ENCODE results near the gene OR2AE1. TPM values are rescaled to one million over a fixed set of nuclear protein-coding genes. Genes with fewer than 3 reads are reported as not detected.
"Not testable (repeated sequence)": the region's sequence is repeated elsewhere in the genome, so short reads cannot be mapped to it uniquely, and the experiment has no call there.

OR2AE1 gene
- total RNA-seq, 1 donor from 2014 or later = not detected

DNA sequence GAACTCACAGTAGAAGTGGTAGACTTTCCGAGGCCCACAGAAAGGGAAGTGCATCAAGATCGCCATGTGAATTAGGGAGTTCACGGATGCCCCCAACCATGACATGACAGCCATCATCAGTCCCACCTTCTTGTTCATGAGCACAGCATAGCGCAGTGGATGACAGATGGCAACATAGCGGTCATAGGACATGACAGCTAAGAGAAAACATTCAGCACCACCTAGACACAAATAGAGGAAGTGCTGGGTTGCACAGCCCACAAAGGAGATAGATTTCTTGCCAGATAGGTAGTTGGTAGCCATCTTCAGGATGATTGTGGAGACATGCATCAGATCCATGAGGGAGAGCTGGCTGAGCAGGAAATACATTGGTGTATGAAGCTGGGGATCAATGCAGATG lies 342 bp downstream of the OR2AE1 start:
- H3K9me3 Mint-ChIP-seq = peaks cover 5% of the 10 kb centered on the region
- no peaks in the 10 kb centered on the region for H3K4me1 Mint-ChIP-seq (ENCODE audit: unreplicated experiment)
- H3K27me3 Mint-ChIP-seq = no peaks in the 10 kb centered on the region
- TF ChIP-seq, protein P1, sequence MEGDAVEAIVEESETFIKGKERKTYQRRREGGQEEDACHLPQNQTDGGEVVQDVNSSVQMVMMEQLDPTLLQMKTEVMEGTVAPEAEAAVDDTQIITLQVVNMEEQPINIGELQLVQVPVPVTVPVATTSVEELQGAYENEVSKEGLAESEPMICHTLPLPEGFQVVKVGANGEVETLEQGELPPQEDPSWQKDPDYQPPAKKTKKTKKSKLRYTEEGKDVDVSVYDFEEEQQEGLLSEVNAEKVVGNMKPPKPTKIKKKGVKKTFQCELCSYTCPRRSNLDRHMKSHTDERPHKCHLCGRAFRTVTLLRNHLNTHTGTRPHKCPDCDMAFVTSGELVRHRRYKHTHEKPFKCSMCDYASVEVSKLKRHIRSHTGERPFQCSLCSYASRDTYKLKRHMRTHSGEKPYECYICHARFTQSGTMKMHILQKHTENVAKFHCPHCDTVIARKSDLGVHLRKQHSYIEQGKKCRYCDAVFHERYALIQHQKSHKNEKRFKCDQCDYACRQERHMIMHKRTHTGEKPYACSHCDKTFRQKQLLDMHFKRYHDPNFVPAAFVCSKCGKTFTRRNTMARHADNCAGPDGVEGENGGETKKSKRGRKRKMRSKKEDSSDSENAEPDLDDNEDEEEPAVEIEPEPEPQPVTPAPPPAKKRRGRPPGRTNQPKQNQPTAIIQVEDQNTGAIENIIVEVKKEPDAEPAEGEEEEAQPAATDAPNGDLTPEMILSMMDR (conservative IDR thresholded peaks at IDR 0.05) = no peak
- no peak overlapping the region for H3K27ac Mint-ChIP-seq
- no peaks in the 10 kb centered on the region for H3K36me3 Mint-ChIP-seq
- H3K4me3 Mint-ChIP-seq = no peak overlapping the region
- no peak for DNase-seq (ENCODE audit: extremely low spot score, unreplicated experiment)

DNA sequence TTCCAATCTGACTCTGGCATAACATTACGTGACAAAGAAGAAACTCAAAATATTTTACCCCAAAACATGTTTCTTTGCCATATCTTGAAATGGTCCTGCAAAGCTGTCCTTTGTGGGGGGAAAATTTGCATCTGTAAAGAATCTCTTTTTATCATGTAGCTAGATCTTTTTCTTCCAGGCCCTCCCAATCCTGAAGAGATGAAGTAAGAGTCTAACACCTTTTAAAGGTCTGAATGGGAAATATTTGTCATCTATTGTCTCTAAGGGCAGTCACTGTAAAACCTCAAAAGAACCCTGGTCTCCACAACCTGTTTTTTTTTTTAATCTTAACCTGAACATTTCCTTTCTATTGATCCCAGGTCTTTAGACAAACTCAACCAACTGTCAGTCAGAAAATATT lies 8.6 kb downstream of the OR2AE1 start:
- H3K27me3 Mint-ChIP-seq = no peaks in the 10 kb centered on the region
- TF ChIP-seq, protein P1 (conservative IDR thresholded peaks at IDR 0.05) = no peak
- no peak overlapping the region for H3K4me3 Mint-ChIP-seq
- H3K4me1 Mint-ChIP-seq (ENCODE audit: unreplicated experiment) = no peaks in the 10 kb centered on the region
- H3K36me3 Mint-ChIP-seq = no peaks in the 10 kb centered on the region
- no peak for DNase-seq (ENCODE audit: extremely low spot score, unreplicated experiment)
- peaks cover 5% of the 10 kb centered on the region for H3K9me3 Mint-ChIP-seq
- no peak overlapping the region for H3K27ac Mint-ChIP-seq

DNA sequence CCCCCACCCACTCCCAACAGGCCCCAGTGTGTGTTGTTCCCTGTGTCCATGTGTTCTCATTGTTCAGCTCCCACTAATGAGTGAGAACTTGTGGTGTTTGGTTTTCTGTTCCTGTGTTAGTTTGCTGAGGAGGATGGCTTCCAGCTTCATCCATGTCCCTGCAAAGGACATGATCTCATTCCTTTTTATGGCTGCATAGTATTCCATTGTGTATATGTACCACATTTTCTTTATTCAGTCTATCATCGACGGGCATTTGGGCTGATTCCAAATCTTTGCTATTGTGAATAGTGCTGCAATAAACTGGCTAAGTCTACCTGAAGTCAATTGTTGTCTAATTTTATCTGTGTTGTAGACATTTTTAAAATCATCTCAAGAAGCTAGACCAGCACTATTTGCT lies 9.4 kb downstream of the OR2AE1 start:
- H3K27ac Mint-ChIP-seq; H3K4me3 Mint-ChIP-seq; H3K36me3 Mint-ChIP-seq; H3K4me1 Mint-ChIP-seq (ENCODE audit: unreplicated experiment); H3K27me3 Mint-ChIP-seq; H3K9me3 Mint-ChIP-seq; DNase-seq (ENCODE audit: extremely low spot score, unreplicated experiment): not testable (repeated sequence)

DNA sequence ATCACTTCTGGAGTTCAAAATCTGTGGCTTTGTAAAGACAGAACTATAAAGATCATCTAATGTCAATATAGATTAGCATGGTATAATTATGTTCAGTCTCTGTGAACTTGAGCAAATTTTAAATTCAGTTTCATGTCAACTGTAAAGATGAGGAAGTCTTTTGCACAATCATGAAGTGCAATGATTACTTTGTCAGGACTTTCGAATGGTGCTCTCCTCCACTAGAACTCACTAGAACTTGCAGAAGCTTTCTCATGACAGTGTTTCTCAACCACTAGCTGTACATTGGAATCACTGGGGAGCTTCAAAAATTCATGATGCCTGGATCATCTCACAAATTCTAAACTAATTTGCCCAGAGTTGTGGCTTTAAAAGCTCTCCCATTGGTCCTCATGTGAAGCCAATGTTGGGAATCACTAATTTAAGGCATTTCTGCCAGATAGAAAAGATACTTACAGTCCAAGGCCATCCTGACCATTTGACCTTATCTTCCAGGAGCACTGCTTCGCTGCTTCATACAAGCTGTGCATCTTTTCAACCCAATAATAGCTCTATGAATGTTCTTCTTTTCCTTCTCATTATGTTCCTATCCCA lies 12.9 kb downstream of the OR2AE1 start:
- Mint-ChIP-seq H3K4me3 (no peak overlapping the region), H3K4me1 (ENCODE audit: unreplicated experiment) (no peaks in the 10 kb centered on the region), H3K9me3 (no peaks in the 10 kb centered on the region), H3K36me3 (no peaks in the 10 kb centered on the region), H3K27me3 (peaks cover 5% of the 10 kb centered on the region), H3K27ac (no peak overlapping the region)
- no peak for DNase-seq (ENCODE audit: extremely low spot score, unreplicated experiment)
- TF ChIP-seq, protein P1 (conservative IDR thresholded peaks at IDR 0.05) = no peak

DNA sequence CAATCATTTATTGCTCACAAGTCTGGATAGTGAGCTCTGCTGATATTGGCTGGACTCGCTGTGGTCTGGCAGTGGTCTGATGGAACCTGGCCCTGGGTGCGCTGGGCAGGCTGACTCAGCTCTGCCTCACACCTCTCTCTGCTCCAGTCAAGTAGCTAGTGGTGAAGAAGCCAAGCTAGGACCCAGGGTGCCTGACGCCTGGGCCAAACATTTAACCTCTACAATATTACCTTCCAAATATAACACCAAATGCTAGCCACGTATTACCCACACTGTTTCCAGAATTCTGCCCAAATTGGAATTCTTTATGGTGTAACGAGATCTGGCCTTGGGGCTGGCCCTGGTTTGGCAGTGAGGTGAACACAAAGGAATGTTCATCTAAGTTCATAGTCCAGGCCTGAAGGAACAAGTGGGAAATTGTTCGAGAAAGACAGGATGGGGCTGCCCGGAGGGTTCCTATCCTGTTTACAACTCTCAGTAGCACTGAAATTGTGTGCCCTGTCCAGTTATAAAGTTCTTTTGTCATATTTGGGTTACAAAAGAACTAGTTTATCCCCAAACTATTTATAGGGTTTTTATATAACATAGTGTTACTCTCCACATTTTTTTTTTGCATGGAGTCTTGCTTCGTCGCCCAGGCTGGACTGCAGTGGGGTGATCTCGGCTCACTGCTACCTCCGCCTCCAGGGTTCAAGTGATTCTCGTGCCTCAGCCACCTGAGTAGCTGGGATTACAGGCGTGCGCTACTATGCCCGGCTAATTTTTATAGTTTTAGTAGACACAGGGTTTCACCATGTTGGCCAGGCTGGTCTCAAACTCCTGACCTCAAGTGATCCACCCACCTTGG lies 16.3 kb downstream of the OR2AE1 start:
- TF ChIP-seq, protein P1 (conservative IDR thresholded peaks at IDR 0.05) = no peak
- Mint-ChIP-seq H3K27ac (no peak overlapping the region), H3K4me1 (ENCODE audit: unreplicated experiment) (no peaks in the 10 kb centered on the region), H3K27me3 (peaks cover 5% of the 10 kb centered on the region), H3K4me3 (no peak overlapping the region), H3K36me3 (no peaks in the 10 kb centered on the region), H3K9me3 (no peaks in the 10 kb centered on the region)
- DNase-seq (ENCODE audit: extremely low spot score, unreplicated experiment) = no peak

DNA sequence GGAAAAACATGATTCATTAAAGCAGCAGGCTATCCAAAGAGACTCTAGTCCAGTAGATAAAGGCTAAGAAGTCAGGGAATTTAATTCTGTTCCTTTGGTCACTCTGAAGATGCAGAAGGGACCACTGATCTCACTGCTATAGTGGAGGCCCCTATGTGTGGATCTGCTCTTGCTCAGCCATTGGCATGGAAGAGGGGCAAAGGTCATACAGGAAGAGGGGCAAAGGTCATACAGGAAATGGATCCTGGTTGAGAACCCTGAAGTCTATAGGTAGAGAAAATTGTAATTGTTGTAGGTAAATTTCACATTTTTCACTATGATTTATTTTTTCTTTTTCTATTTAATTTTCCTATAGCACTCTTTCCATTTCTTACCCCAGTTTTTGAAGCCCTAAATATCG lies 21.6 kb downstream of the OR2AE1 start:
- Mint-ChIP-seq H3K4me3 (no peak overlapping the region), H3K4me1 (ENCODE audit: unreplicated experiment) (no peaks in the 10 kb centered on the region), H3K27me3 (no peaks in the 10 kb centered on the region), H3K36me3 (no peaks in the 10 kb centered on the region), H3K27ac (no peak overlapping the region), H3K9me3 (no peaks in the 10 kb centered on the region)
- DNase-seq (ENCODE audit: extremely low spot score, unreplicated experiment) = no peak
- TF ChIP-seq, protein P1 (conservative IDR thresholded peaks at IDR 0.05) = no peak
